A673 (cell line): Measurements from ENCODE around the gene CHKB. TPM values are rescaled to one million over a fixed set of nuclear protein-coding genes. Genes with fewer than 3 reads are reported as not detected.

Experiments used
- BruUV-seq: library from RNA; stranded (reverse); fragments of 400-500 nt; replicated peaks from 2 replicates; lab custom pipeline; 2021; lab: Mats Ljungman, UMichigan
- CTCF ChIA-PET: fragments of 300-600 bp; sonication (Branson Sonifier 250); formaldehyde crosslinking; loops from one replicate; lab custom pipeline; 2022; ENCODE audit warnings: antibody characterized with exemption; lab: Charles Lee
- POLR2A ChIA-PET: fragments of 300-600 bp; sonication (Branson Sonifier 250); formaldehyde crosslinking; loops from one replicate; lab custom pipeline; 2022; ENCODE audit warnings: antibody characterized with exemption; ENCODE audit not compliant: low non-redundant PET; lab: Charles Lee
- DNase-seq: peaks from one replicate; pipeline ENCODE4 v3.0.0-alpha.2; 2015; ENCODE audit warnings: low spot score
- H3K27ac ChIP-seq: fragments of 200-600 bp; sonication (generic); 2 replicates; pipeline ENCODE4 v1.5.1; 2016; ENCODE audit warnings: mixed run types, low read depth, mild to moderate bottlenecking, mixed read lengths, antibody characterized with exemption, low read length; ENCODE audit not compliant: poor library complexity, severe bottlenecking
- H3K27me3 ChIP-seq: fragments of 200-600 bp; sonication (generic); replicated peaks from 2 replicates; pipeline ENCODE4 v1.6.1; 2017; ENCODE audit warnings: mixed run types, low read depth, mild to moderate bottlenecking, mixed read lengths, antibody characterized with exemption, low read length; ENCODE audit not compliant: insufficient read depth, poor library complexity
- H3K36me3 ChIP-seq: fragments of 200-600 bp; sonication (generic); 2 replicates; pipeline ENCODE4 v1.6.1; 2016; ENCODE audit warnings: mixed run types, mild to moderate bottlenecking, mixed read lengths, antibody characterized with exemption, low read length; ENCODE audit not compliant: insufficient read depth, poor library complexity, severe bottlenecking
- H3K4me1 ChIP-seq: fragments of 200-600 bp; sonication (generic); 2 replicates; pipeline ENCODE4 v1.6.1; 2017; ENCODE audit warnings: mixed run types, mild to moderate bottlenecking, mixed read lengths, antibody characterized with exemption, low read length; ENCODE audit not compliant: insufficient read depth, poor library complexity, severe bottlenecking
- H3K4me3 ChIP-seq: fragments of 200-600 bp; sonication (generic); 2 replicates; pipeline ENCODE4 v1.5.1; 2016; ENCODE audit warnings: low read depth, mixed run types, mild to moderate bottlenecking, mixed read lengths, low read length; ENCODE audit not compliant: poor library complexity, severe bottlenecking
- H3K9me3 ChIP-seq: fragments of 200-600 bp; sonication (generic); 2 replicates; pipeline ENCODE4 v1.6.1; 2016; ENCODE audit warnings: mixed run types, low read depth, mild to moderate bottlenecking, mixed read lengths, antibody characterized with exemption, low read length; ENCODE audit not compliant: poor library complexity, severe bottlenecking
- EZH2 ChIP-seq: fragments of 200-600 bp; sonication (generic); IDR thresholded peaks from 2 replicates; pipeline ENCODE4 v1.6.1; 2017; ENCODE audit warnings: borderline replicate concordance, low read depth, mild to moderate bottlenecking, mixed read lengths, antibody characterized with exemption, low read length; ENCODE audit not compliant: poor library complexity, severe bottlenecking
- intact Hi-C: fragments of 100-400 bp; cut with micrococcal nuclease; formaldehyde crosslinking; loops from one replicate; pipeline ENCODE4 v1.10.0; 2022; ENCODE audit not compliant: unreplicated experiment
- total RNA-seq: library from RNA; stranded (reverse); gene quantifications from 2 replicates; pipeline ENCODE4 v1.2.3, GENCODE V29; 2021
- TF ChIP-seq, protein P1 (sequence below): fragments of 300-800, 200-600 bp; sonication (generic); conservative IDR thresholded peaks from 2 replicates; pipeline ENCODE4 v1.5.1; 2017; ENCODE audit warnings: low read depth, mild to moderate bottlenecking, antibody characterized with exemption, low read length, moderate library complexity, mixed read lengths

Gene CHKB
- total RNA-seq, 1 experiment from 2014 or later: 47.6 TPM

- ChIA-PET CTCF (no interaction called here), POLR2A (no interaction called here)
- H3K4me3 ChIP-seq: no peak overlapping the region
- no peak for DNase-seq
- H3K27ac ChIP-seq: no peak overlapping the region
- no TSS peak for BruUV-seq
- H3K4me1 ChIP-seq: no peaks in the 10 kb centered on the region
- no peaks in the 10 kb centered on the region for H3K9me3 ChIP-seq
- TF ChIP-seq EZH2: no peak
- TF ChIP-seq, protein P1, sequence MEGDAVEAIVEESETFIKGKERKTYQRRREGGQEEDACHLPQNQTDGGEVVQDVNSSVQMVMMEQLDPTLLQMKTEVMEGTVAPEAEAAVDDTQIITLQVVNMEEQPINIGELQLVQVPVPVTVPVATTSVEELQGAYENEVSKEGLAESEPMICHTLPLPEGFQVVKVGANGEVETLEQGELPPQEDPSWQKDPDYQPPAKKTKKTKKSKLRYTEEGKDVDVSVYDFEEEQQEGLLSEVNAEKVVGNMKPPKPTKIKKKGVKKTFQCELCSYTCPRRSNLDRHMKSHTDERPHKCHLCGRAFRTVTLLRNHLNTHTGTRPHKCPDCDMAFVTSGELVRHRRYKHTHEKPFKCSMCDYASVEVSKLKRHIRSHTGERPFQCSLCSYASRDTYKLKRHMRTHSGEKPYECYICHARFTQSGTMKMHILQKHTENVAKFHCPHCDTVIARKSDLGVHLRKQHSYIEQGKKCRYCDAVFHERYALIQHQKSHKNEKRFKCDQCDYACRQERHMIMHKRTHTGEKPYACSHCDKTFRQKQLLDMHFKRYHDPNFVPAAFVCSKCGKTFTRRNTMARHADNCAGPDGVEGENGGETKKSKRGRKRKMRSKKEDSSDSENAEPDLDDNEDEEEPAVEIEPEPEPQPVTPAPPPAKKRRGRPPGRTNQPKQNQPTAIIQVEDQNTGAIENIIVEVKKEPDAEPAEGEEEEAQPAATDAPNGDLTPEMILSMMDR: no peak
- H3K36me3 ChIP-seq: no peaks in the 10 kb centered on the region
- no peaks in the 10 kb centered on the region for H3K27me3 ChIP-seq
- intact Hi-C loops: no loop called here
These were observed 5.0 kb downstream of the CHKB start for GRCh38 chr22:50577697-50577986.

GRCh38 chr22:50576806-50577696, 5.6 kb downstream of the CHKB start:
- TF ChIP-seq, protein P1: no peak

GRCh38 chr22:50576070-50576469, 6.6 kb downstream of the CHKB start:
- DNase-seq: peak; percentile 44
- CTCF ChIA-PET: no interaction called here

More at GRCh38 chr22:50576806-50577696, 5.6 kb downstream of the CHKB start:
- BruUV-seq: no TSS peak
- intact Hi-C loops: loop anchor here (1.0 kb wide), 1 partner anchor 43 kb away; no protein-coding TSS in a partner anchor
- Histone ChIP-seq H3K36me3 (no peaks in the 10 kb centered on the region), H3K27me3 (no peaks in the 10 kb centered on the region), H3K4me3 (no peak overlapping the region), H3K27ac (no peak overlapping the region), H3K9me3 (no peaks in the 10 kb centered on the region), H3K4me1 (no peaks in the 10 kb centered on the region)
- ChIA-PET POLR2A (no interaction called here), CTCF (no interaction called here)
- DNase-seq: no peak

More at GRCh38 chr22:50576070-50576469, 6.6 kb downstream of the CHKB start:
- H3K27ac ChIP-seq: no peak overlapping the region
- no TSS peak for BruUV-seq
- POLR2A ChIA-PET: no interaction called here
- no peak overlapping the region for H3K4me3 ChIP-seq
- peaks cover 4% of the 10 kb centered on the region for H3K36me3 ChIP-seq
- no peaks in the 10 kb centered on the region for H3K9me3 ChIP-seq
- no peaks in the 10 kb centered on the region for H3K4me1 ChIP-seq
- TF ChIP-seq EZH2: no peak
- TF ChIP-seq, protein P1: peak; percentile 50
- H3K27me3 ChIP-seq: no peaks in the 10 kb centered on the region
- intact Hi-C loops: loop anchor here (1.0 kb wide), 1 partner anchor 44 kb away; no protein-coding TSS in a partner anchor
